Activated CD8-positive, alpha-beta T cell treated with anti-CD3 and anti-CD28 coated beads for 36 hours (primary cell): ENCODE data around the gene CMC2. TPM values are rescaled to one million over a fixed set of nuclear protein-coding genes. Genes with fewer than 3 reads are reported as not detected.

Experiments used
- ATAC-seq: fragments of 200-7000 bp; cut with Tn5 transposase; one replicate; pipeline ENCODE4 v1.10.0; 2021; ENCODE audit warnings: mild to moderate bottlenecking, moderate library complexity
- CTCF ChIA-PET: fragments of 350-600 bp; sonication (Branson Sonifier 250); formaldehyde crosslinking; loops from one replicate; lab custom pipeline; 2021; ENCODE audit warnings: antibody characterized with exemption; lab: Charles Lee
- POLR2A ChIA-PET: fragments of 350-600 bp; sonication (Branson Sonifier 250); formaldehyde crosslinking; loops from one replicate; lab custom pipeline; 2021; ENCODE audit warnings: antibody characterized with exemption; lab: Charles Lee
- DNase-seq: peaks from one replicate; pipeline ENCODE4 v3.0.0-alpha.2; 2020
- H3K27ac Mint-ChIP-seq: one replicate; pipeline ENCODE4 v1.8.0; 2021; ENCODE audit warnings: mild to moderate bottlenecking, mixed read lengths
- H3K27me3 Mint-ChIP-seq: one replicate; pipeline ENCODE4 v1.8.0; 2021; ENCODE audit warnings: mixed read lengths
- H3K36me3 Mint-ChIP-seq: one replicate; pipeline ENCODE4 v1.8.0; 2021; ENCODE audit warnings: low read depth, mixed read lengths
- H3K4me1 Mint-ChIP-seq: one replicate; pipeline ENCODE4 v1.8.0; 2021; ENCODE audit warnings: low read depth, mixed read lengths
- H3K4me3 Mint-ChIP-seq: one replicate; pipeline ENCODE4 v1.8.0; 2021; ENCODE audit warnings: mild to moderate bottlenecking, moderate library complexity, mixed read lengths
- H3K9me3 Mint-ChIP-seq: one replicate; pipeline ENCODE4 v1.8.0; 2021; ENCODE audit warnings: mixed read lengths
- intact Hi-C: fragments of 100-400 bp; cut with micrococcal nuclease; formaldehyde crosslinking; loops from one replicate; pipeline ENCODE4 v1.10.0; 2022
- total RNA-seq, 2 experiments: library from RNA; stranded (reverse); gene quantifications; one replicate each; pipeline ENCODE4 v1.2.3, GENCODE V29; 2021
- TF ChIP-seq, protein P1 (sequence below): fragments of 200-600 bp; IDR thresholded peaks from one replicate; pipeline ENCODE4 v1.8.0; 2022; ENCODE audit warnings: antibody characterized with exemption, mild to moderate bottlenecking

CMC2 gene
- total RNA-seq, 2 experiments from 2014 or later: 105 to 106 TPM

DNA sequence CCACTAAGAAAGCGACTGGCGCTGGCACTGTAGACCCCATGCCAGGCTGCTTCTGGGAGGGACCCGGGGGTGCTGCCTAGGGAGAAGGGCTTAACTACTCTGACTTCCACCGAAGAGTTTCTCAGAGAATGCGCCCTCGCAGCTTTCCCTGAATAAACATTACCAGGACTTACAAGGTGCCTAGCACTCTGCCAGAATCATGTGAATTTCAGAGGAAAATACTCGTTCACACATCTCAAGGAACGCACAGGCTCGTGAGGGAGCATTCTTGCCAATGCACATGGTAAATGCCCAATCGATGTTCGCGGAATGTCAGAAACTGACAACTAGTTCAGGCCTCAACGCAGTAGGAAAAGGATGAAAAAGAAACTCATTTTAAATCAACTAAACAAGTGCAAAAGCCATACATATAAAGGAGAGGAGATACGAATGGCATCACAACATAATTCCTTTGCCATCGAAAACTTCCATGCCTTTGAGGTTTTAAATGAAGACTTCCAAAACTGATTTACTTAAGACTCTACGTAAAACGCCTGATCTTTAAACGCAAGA is 999 bp downstream of the CMC2 start:
- H3K36me3 Mint-ChIP-seq: peaks cover 40% of the 10 kb centered on the region
- no peaks in the 10 kb centered on the region for H3K27me3 Mint-ChIP-seq
- POLR2A ChIA-PET: interaction anchor here (0.7 to 2.2 kb wide), 4 partner anchors 25 to 72 kb away, joined by 3 to 7 read pairs (median 3); partner anchors contain the start of gene ATMIN
- peaks cover 53% of the 10 kb centered on the region for H3K4me1 Mint-ChIP-seq
- ATAC-seq: no peak
- TF ChIP-seq, protein P1, sequence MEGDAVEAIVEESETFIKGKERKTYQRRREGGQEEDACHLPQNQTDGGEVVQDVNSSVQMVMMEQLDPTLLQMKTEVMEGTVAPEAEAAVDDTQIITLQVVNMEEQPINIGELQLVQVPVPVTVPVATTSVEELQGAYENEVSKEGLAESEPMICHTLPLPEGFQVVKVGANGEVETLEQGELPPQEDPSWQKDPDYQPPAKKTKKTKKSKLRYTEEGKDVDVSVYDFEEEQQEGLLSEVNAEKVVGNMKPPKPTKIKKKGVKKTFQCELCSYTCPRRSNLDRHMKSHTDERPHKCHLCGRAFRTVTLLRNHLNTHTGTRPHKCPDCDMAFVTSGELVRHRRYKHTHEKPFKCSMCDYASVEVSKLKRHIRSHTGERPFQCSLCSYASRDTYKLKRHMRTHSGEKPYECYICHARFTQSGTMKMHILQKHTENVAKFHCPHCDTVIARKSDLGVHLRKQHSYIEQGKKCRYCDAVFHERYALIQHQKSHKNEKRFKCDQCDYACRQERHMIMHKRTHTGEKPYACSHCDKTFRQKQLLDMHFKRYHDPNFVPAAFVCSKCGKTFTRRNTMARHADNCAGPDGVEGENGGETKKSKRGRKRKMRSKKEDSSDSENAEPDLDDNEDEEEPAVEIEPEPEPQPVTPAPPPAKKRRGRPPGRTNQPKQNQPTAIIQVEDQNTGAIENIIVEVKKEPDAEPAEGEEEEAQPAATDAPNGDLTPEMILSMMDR: no peak
- DNase-seq: no peak
- CTCF ChIA-PET: interaction anchor here (1.6 to 4.4 kb wide), 4 partner anchors 9 to 30 kb away, joined by 4 to 50 read pairs (median 14); partner anchors contain the start of gene ATMIN
- no peaks in the 10 kb centered on the region for H3K9me3 Mint-ChIP-seq
- peak overlapping the region; percentile 86 for H3K4me3 Mint-ChIP-seq
- intact Hi-C loops: loop anchor here (5.0 kb wide), 1 partner anchor 72 kb away; the partner anchor contains the start of gene C16orf46
- peak overlapping the region; percentile 100 for H3K27ac Mint-ChIP-seq

DNA sequence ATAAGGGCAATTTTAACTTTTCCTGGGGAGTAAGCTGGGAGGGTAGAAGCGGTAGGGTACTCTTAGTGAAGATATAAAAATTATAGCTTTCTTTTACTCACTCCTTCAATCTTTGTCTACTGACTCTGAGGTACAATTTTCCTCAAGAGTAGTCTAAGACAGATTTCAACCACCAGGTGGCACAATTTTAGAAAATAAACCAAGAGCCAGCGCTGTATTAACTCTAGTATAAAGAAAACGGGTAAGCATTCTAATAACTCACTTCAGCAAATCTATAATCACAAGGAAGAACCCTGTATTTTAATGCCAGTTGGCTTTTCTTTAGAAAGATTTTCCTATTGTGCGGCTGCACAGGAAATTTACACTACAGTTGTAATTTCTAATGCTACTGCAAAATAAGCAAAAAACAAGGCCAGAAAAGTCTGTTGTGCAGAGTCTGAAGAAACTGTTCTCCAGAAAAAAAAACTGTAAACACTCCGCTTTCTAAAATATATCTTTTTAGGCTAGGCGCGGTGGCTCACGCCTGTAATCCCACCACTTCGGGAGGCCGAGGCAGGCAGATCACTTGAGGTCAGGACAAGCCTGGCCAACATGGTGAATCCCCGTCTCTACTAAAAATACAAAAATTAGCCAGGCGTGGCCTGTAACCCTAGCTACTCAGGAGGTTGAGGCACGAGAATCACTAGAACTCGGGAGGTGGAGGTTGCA is 1.9 kb downstream of the CMC2 start:
- TF ChIP-seq, protein P1: peak; percentile 88
- Mint-ChIP-seq H3K27ac (peak overlapping the region; percentile 85), H3K4me1 (peaks cover 59% of the 10 kb centered on the region), H3K9me3 (no peaks in the 10 kb centered on the region), H3K4me3 (peak overlapping the region; percentile 86), H3K36me3 (peaks cover 40% of the 10 kb centered on the region), H3K27me3 (no peaks in the 10 kb centered on the region)
- CTCF ChIA-PET: interaction anchor here (0.6 to 4.4 kb wide), 19 partner anchors 8 to 311 kb away, joined by 3 to 50 read pairs (median 4); partner anchors contain the start of genes ATMIN and C16orf46
- POLR2A ChIA-PET: interaction anchor here (0.8 to 1.1 kb wide), 2 partner anchors 26 to 31 kb away, joined by 3 read pairs; no protein-coding TSS in a partner anchor
- DNase-seq (peak; percentile 49), ATAC-seq (no peak)
- intact Hi-C loops: loop anchor here (5.0 kb wide), 1 partner anchor 73 kb away; the partner anchor contains the start of gene C16orf46

DNA sequence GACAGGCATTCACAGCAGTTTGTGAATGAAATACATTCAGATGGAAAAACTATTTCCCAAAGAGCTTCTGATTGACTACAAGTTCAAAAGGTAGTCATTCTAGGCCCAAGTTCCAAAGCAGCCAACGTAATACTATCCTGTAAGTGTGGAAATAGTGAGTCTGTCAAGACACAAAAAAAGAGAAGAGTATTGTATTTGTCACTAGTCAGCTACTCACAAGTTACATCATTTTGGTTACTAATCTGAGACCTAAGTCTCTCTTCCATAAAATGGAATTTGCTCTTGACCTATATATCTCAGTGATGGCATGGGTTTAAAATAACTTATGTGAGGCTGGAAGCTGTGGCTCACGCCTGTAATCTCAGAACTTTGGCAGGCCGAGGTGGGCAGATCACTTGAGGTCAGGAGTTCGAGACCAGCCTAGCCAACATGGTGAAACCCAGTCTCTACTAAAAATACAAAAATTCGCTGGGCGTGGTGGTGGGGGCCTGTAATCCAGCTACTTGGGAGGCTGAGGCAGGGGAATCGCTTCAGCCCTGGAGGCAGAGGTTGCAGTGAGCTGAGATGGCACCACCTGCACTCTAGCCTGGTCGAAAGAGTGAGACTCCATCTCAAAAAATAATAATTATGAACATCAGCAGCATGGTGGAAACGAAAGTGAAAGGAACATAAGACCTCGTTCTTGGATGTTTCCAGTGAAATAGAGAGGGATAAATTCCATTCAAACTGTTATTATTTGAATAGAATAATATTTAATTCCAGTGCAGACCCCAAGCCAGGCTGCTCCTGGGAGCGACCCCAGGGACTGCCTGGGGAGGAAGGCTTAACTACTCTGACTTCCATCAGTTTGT is 2.9 kb downstream of the CMC2 start:
- intact Hi-C loops: no loop called here
- ChIA-PET CTCF (interaction anchor here (0.6 to 4.4 kb wide), 21 partner anchors 7 to 312 kb away, joined by 3 to 50 read pairs (median 4); partner anchors contain the start of genes ATMIN and C16orf46), POLR2A (interaction anchor here (1.1 to 1.5 kb wide), 2 partner anchors 10 to 71 kb away, joined by 3 to 5 read pairs; no protein-coding TSS in a partner anchor)
- Mint-ChIP-seq H3K4me3 (peak overlapping the region; percentile 86), H3K4me1 (peaks cover 66% of the 10 kb centered on the region), H3K9me3 (no peaks in the 10 kb centered on the region), H3K27me3 (no peaks in the 10 kb centered on the region), H3K27ac (peak overlapping the region; percentile 85), H3K36me3 (peaks cover 38% of the 10 kb centered on the region)
- DNase-seq (peak; percentile 16), ATAC-seq (no peak)
- TF ChIP-seq, protein P1: no peak

DNA sequence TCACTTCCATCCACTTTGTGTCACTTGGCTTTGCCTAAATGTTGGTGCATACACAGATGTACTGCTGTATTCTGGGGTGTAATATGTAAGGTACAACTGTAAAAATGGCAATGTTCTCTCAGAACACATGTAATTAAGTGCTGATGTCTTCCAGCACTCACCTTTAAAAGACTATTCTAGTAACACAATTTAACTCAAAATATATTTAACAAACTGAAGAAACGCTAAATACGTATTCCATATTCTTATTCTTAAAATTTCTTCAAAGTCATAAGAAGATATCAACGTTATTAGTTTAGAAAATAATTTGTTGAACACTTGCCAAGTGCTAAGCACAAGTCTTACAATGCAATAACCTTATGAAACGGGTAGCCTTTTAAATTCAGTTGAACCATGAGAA is 3.6 kb downstream of the CMC2 start:
- ChIA-PET POLR2A (interaction anchor here (1.1 to 1.5 kb wide), 2 partner anchors 10 to 70 kb away, joined by 3 to 5 read pairs; no protein-coding TSS in a partner anchor), CTCF (interaction anchor here (1.1 to 4.4 kb wide), 6 partner anchors 9 to 79 kb away, joined by 3 to 50 read pairs (median 10); partner anchors contain the start of gene ATMIN)
- DNase-seq: no peak
- Mint-ChIP-seq H3K27me3 (no peaks in the 10 kb centered on the region), H3K27ac (peak overlapping the region; percentile 85), H3K9me3 (no peaks in the 10 kb centered on the region), H3K4me3 (peak overlapping the region; percentile 86), H3K36me3 (peaks cover 39% of the 10 kb centered on the region), H3K4me1 (peaks cover 69% of the 10 kb centered on the region)
- ATAC-seq: no peak
- intact Hi-C loops: no loop called here
- TF ChIP-seq, protein P1: no peak
